Putamen (tissue), 1 donor: ENCODE results near the gene TFPI.

ENCODE experiments used
- DNase-seq: peaks from one replicate; pipeline ENCODE4 v3.0.0-alpha.2; 2016; ENCODE audit warnings: low spot score

TFPI gene

GRCh38 chr2:187462839-187463238 is 91.4 kb downstream of the TFPI start:
- no peak for DNase-seq

GRCh38 chr2:187461294-187462261 is 92.7 kb downstream of the TFPI start:
- DNase-seq, result no peak

- DNase-seq, result no peak
Measured at GRCh38 chr2:187459256-187459655, 95.0 kb downstream of the TFPI start.

- no peak for DNase-seq
Measured at GRCh38 chr2:187453078-187453641, 101.1 kb downstream of the TFPI start.

GRCh38 chr2:187451510-187451909 is 102.7 kb downstream of the TFPI start:
- DNase-seq, result no peak

- DNase-seq, result no peak
Measured at GRCh38 chr2:187447336-187447735, 106.9 kb downstream of the TFPI start.

GRCh38 chr2:187446711-187447110 is 107.5 kb downstream of the TFPI start:
- DNase-seq, result no peak

GRCh38 chr2:187445051-187445450 is 109.2 kb downstream of the TFPI start:
- DNase-seq, result no peak

- no peak for DNase-seq
Measured at GRCh38 chr2:187442778-187443177, 111.5 kb downstream of the TFPI start.

GRCh38 chr2:187442378-187442777 is 111.9 kb downstream of the TFPI start:
- no peak for DNase-seq

- DNase-seq, result no peak
Measured at GRCh38 chr2:187440101-187440675, 114.0 kb downstream of the TFPI start.

GRCh38 chr2:187438455-187438854 is 115.8 kb downstream of the TFPI start:
- DNase-seq, result no peak

- no peak for DNase-seq
Measured at GRCh38 chr2:187435756-187436155, 118.5 kb downstream of the TFPI start.

GRCh38 chr2:187435078-187435477 is 119.2 kb downstream of the TFPI start:
- DNase-seq, result no peak

- no peak for DNase-seq
Measured at GRCh38 chr2:187434342-187434785, 119.9 kb downstream of the TFPI start.

GRCh38 chr2:187431911-187432310 is 122.3 kb downstream of the TFPI start:
- DNase-seq, result no peak

GRCh38 chr2:187429989-187430388 is 124.2 kb downstream of the TFPI start:
- DNase-seq, result peak; percentile 74

GRCh38 chr2:187424146-187424545 is 130.1 kb downstream of the TFPI start:
- DNase-seq, result no peak

GRCh38 chr2:187422282-187422681 is 132.0 kb downstream of the TFPI start:
- no peak for DNase-seq

GRCh38 chr2:187421519-187421918 is 132.7 kb downstream of the TFPI start:
- DNase-seq, result no peak

GRCh38 chr2:187419808-187420207 is 134.4 kb downstream of the TFPI start:
- no peak for DNase-seq

GRCh38 chr2:187415449-187415848 is 138.8 kb downstream of the TFPI start:
- no peak for DNase-seq
